ENCODE measurements around the gene ALK.

DNA sequence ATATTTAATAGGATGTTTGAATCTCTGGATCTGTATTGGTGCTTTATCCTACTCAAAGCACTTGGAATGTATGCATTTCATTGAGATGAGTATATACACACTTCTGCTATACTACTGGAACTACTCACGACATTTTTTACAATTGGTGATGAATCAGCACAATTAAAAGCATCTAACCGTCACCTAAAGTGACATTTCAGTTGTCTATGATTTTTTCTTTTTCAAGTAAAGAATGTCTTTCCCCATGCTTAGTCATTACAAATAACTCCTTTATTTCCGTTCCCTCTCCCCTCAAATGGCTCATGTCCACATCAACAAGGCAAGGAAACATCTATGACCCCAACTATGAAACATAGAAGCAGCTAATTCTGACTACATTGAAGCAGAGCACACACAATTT lies 728.9 kb downstream of the ALK start:
- TF ChIP-seq, protein P1, sequence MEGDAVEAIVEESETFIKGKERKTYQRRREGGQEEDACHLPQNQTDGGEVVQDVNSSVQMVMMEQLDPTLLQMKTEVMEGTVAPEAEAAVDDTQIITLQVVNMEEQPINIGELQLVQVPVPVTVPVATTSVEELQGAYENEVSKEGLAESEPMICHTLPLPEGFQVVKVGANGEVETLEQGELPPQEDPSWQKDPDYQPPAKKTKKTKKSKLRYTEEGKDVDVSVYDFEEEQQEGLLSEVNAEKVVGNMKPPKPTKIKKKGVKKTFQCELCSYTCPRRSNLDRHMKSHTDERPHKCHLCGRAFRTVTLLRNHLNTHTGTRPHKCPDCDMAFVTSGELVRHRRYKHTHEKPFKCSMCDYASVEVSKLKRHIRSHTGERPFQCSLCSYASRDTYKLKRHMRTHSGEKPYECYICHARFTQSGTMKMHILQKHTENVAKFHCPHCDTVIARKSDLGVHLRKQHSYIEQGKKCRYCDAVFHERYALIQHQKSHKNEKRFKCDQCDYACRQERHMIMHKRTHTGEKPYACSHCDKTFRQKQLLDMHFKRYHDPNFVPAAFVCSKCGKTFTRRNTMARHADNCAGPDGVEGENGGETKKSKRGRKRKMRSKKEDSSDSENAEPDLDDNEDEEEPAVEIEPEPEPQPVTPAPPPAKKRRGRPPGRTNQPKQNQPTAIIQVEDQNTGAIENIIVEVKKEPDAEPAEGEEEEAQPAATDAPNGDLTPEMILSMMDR (IDR thresholded peaks at IDR 0.05): no peak
- TF ChIP-seq EP300 (IDR thresholded peaks at IDR 0.05) (no peak), POLR2A (IDR thresholded peaks at IDR 0.05) (no peak), POLR2AphosphoS5 (IDR thresholded peaks at IDR 0.05) (no peak)
